GM12878 (cell line): ENCODE measurements around the gene IL1B. TPM values are rescaled to one million over a fixed set of nuclear protein-coding genes. Genes with fewer than 3 reads are reported as not detected.
A peak's percentile ranks its signal among the peaks of the same experiment; 100 is the strongest.

Experiments used
- ATAC-seq: fragments of 200-7000 bp; cut with Tn5 transposase; 3 replicates; pipeline ENCODE4 v1.9.1; 2020; ENCODE audit warnings: mild to moderate bottlenecking, moderate library complexity
- BruUV-seq: library from RNA; stranded (reverse); fragments of 400-500 nt; replicated peaks from 2 replicates; lab custom pipeline; 2021; lab: Mats Ljungman, UMichigan
- CTCF ChIA-PET: fragments of 300-600 bp; sonication (Branson Sonifier 250); formaldehyde crosslinking; extraction: SDS; loops from one replicate; lab custom pipeline; 2021; ENCODE audit warnings: inconsistent platforms; lab: Yijun Ruan, JAX
- POLR2A ChIA-PET: fragments of 350-600 bp; formaldehyde crosslinking; extraction: SDS; loops from one replicate; lab custom pipeline; 2021; ENCODE audit warnings: inconsistent platforms; lab: Charles Lee
- RAD21 ChIA-PET: fragments of 300-600 bp; sonication (Branson Sonifier 250); formaldehyde crosslinking; loops from one replicate; lab custom pipeline; 2023; ENCODE audit warnings: antibody characterized with exemption; ENCODE audit not compliant: unreplicated experiment; lab: Charles Lee
- SMC1A ChIA-PET: fragments of 300-600 bp; sonication (Branson Sonifier 250); formaldehyde crosslinking; loops from one replicate; lab custom pipeline; 2023; ENCODE audit not compliant: unreplicated experiment, uncharacterized antibody; lab: Charles Lee
- DNase-seq: peaks from one replicate; pipeline ENCODE4 v3.0.0-alpha.2; 2011; ENCODE audit warnings: low read depth, low spot score
- FAIRE-seq: peaks from 3 replicates; lab custom pipeline; 2011; peaks lifted over from hg19 to GRCh38; lab: Jason Lieb, UNC
- H2AFZ ChIP-seq: 2 replicates; pipeline ENCODE4 v1.6.0; 2011; ENCODE audit warnings: low read depth, low read length, control low read depth; ENCODE audit not compliant: control insufficient read depth
- H3K27ac ChIP-seq: 2 replicates; pipeline ENCODE4 v1.5.1; 2011; ENCODE audit warnings: control low read depth; ENCODE audit not compliant: control insufficient read depth, insufficient read depth
- H3K27me3 ChIP-seq, 2 experiments: replicated peaks in 1 of 2; 2 replicates each; pipeline versions ENCODE4 v1.6.0 to v1.6.1; 2011; ENCODE audit warnings: low read length in 1 of 2; ENCODE audit not compliant: control insufficient read depth in 2 of 2, insufficient read depth in 2 of 2
- H3K36me3 ChIP-seq, 2 experiments: 2 replicates each; pipeline ENCODE4 v1.5.1; 2011; ENCODE audit warnings: low read length in 1 of 2; ENCODE audit not compliant: control insufficient read depth in 2 of 2, insufficient read depth in 2 of 2
- H3K4me1 ChIP-seq: 2 replicates; pipeline ENCODE4 v1.6.1; 2011; ENCODE audit warnings: mild to moderate bottlenecking, low read length, moderate library complexity, mixed read lengths; ENCODE audit not compliant: control insufficient read depth, insufficient read depth
- H3K4me2 ChIP-seq: 2 replicates; pipeline ENCODE4 v1.6.0; 2011; ENCODE audit warnings: control low read depth; ENCODE audit not compliant: control insufficient read depth, insufficient read depth
- H3K4me3 ChIP-seq: fragments of 200-600 bp; sonication (generic); 2 replicates; pipeline ENCODE4 v1.5.1; 2016
- H3K79me2 ChIP-seq: 2 replicates; pipeline ENCODE4 v1.6.0; 2011; ENCODE audit warnings: low read length; ENCODE audit not compliant: control insufficient read depth, insufficient read depth
- H3K9ac ChIP-seq: 2 replicates; pipeline ENCODE4 v1.8.0; 2011; ENCODE audit warnings: low read length, control low read depth, mixed read lengths; ENCODE audit not compliant: control insufficient read depth, insufficient read depth
- H3K9me3 ChIP-seq: replicated peaks from 3 replicates; pipeline ENCODE4 v1.5.1; 2011; ENCODE audit warnings: mild to moderate bottlenecking, low read length; ENCODE audit not compliant: control insufficient read depth, insufficient read depth
- H4K20me1 ChIP-seq: 2 replicates; pipeline ENCODE4 v1.6.0; 2011; ENCODE audit not compliant: control insufficient read depth, insufficient read depth
- BRCA1 ChIP-seq: IDR thresholded peaks from 2 replicates; pipeline ENCODE4 v1.6.1; 2011; ENCODE audit warnings: low read depth, low read length, improper control_type of control experiment
- ELK1 ChIP-seq: IDR thresholded peaks from 2 replicates; pipeline ENCODE4 v1.6.1; 2012; ENCODE audit warnings: low read depth, low read length, improper control_type of control experiment
- HDAC6 ChIP-seq: fragments of 200-600 bp; sonication (generic); IDR thresholded peaks from one replicate; pipeline ENCODE4 v1.8.0; 2017; ENCODE audit warnings: antibody characterized with exemption; ENCODE audit not compliant: unreplicated experiment
- KAT2A ChIP-seq: conservative IDR thresholded peaks from 2 replicates; pipeline ENCODE4 v1.6.1; 2011; ENCODE audit warnings: low read depth, low read length; ENCODE audit not compliant: control insufficient read depth
- KLF5 ChIP-seq: fragments of 450-650 bp; IDR thresholded peaks from 2 replicates; pipeline ENCODE4 v1.6.1; 2014; ENCODE audit warnings: mild to moderate bottlenecking; ENCODE audit not compliant: partially characterized antibody
- POLR2A ChIP-seq: IDR thresholded peaks from 2 replicates; pipeline ENCODE4 v1.6.1; 2011; ENCODE audit warnings: low read depth, mild to moderate bottlenecking, low read length
- REST ChIP-seq: IDR thresholded peaks from 2 replicates; pipeline ENCODE4 v1.6.1; 2012; ENCODE audit warnings: mild to moderate bottlenecking, low read depth, low read length
- SMAD5 ChIP-seq: IDR thresholded peaks from 2 replicates; pipeline ENCODE4 v1.6.1; 2016; ENCODE audit warnings: antibody characterized with exemption, low read depth
- USF2 ChIP-seq: IDR thresholded peaks from 2 replicates; pipeline ENCODE4 v1.6.1; 2011; ENCODE audit warnings: low read depth, low read length, improper control_type of control experiment, borderline replicate concordance
- ZBTB11 ChIP-seq: fragments of 450-650 bp; formaldehyde crosslinking; IDR thresholded peaks from 2 replicates; pipeline ENCODE4 v1.5.0; 2022; ENCODE audit warnings: mild to moderate bottlenecking, missing genetic modification characterization
- ZZZ3 ChIP-seq: IDR thresholded peaks from 2 replicates; pipeline ENCODE4 v1.6.1; 2011; ENCODE audit warnings: low read depth; ENCODE audit not compliant: control insufficient read depth, insufficient read length
- WGBS: methylation state at CpG from one replicate; pipeline ENCODE4 v1.1.6; 2016; ENCODE audit warnings: low lambda C conversion rate; ENCODE audit not compliant: insufficient replicate concordance, insufficient coverage; ENCODE audit errors: missing lambda C conversion rate; 5-methylcytosine and 5-hydroxymethylcytosine counted together
- in situ Hi-C: fragments of 300-500 bp; cut with MboI; formaldehyde crosslinking; loops from 9 replicates; pipeline ENCODE4 v1.14.3; 2018; ENCODE audit warnings: mixed read lengths
- intact Hi-C: fragments of 100-400 bp; cut with micrococcal nuclease; formaldehyde crosslinking; loops from one replicate; pipeline ENCODE4 v1.14.2; 2022; ENCODE audit not compliant: unreplicated experiment
- polyA plus RNA-seq, 11 experiments: library from polyadenylated mRNA; depleted of rRNA in 4 of 11; unstranded in 6 of 11; stranded (reverse) in 5 of 11; fragments of >200 nt; fragmentation: Nextera tagmentation in 4 of 11; fragmentation: Illumina TruSeq in 1 of 11; extraction: Ambion mirVana in 4 of 11; extraction: Trizol in 1 of 11; gene quantifications; 1 replicate in 1 of 11; 2 replicates in 10 of 11; pipeline versions ENCODE4 v1.2.1 to v1.2.3, GENCODE V29; 2011 to 2016; ENCODE audit warnings: inconsistent platforms in 2 of 11, missing spikeins in 2 of 11, low read depth in 1 of 11
- total RNA-seq, 4 experiments: library from RNA; depleted of rRNA in 3 of 4; stranded (reverse); fragments of >200 nt in 3 of 4; fragmentation: Illumina TruSeq in 1 of 4; extraction: Trizol in 1 of 4; gene quantifications; 2 replicates each; pipeline versions ENCODE4 v1.2.1 to v1.2.3, GENCODE V29; 2013 to 2021
- TF ChIP-seq, protein P1 (sequence below): IDR thresholded peaks from 2 replicates; pipeline ENCODE4 v1.6.1; 2011; ENCODE audit warnings: borderline replicate concordance, low read depth, mild to moderate bottlenecking, moderate library complexity, low read length; ENCODE audit not compliant: insufficient read depth, poor library complexity, severe bottlenecking

The IL1B gene
- total and polyA plus RNA-seq, 10 of the 15 experiments (the other 5 are each of a cell fraction or from before 2014, with no cell fraction given): 0.20 to 1.6 (median 0.84) TPM

DNA sequence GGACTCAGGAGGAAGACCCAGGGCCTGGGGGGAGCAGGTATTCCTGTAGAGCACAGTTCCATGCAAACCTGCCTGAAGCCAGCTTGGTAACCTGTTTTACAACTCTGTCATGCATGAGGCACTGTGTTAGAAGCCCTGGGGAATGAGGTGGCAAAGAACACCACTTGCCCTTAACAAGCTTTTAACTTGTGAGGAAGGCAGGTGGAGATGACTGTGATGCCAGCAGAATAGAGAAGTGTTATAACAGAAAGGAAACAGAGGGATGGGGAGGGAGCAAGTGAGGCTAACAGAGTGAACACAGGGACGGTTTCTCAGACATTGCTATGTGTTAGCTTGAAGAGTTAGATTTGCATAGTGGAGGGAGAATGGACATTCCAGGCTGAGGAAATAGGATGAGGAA is 40.8 kb downstream of the IL1B start:
- in situ Hi-C loops: no loop called here
- WGBS: 41% methylated on average over 1 of the region's 1 CpG
- Histone ChIP-seq H3K9ac (no peak overlapping the region), H3K27ac (no peak overlapping the region), H4K20me1 (no peaks in the 10 kb centered on the region), H3K36me3 (no peaks in the 10 kb centered on the region), H3K4me1 (peaks cover 13% of the 10 kb centered on the region), H3K4me2 (no peak overlapping the region), H2AFZ (no peak overlapping the region), H3K79me2 (no peaks in the 10 kb centered on the region), H3K27me3 (no peaks in the 10 kb centered on the region), H3K9me3 (peaks cover 2% of the 10 kb centered on the region; the same call in 2 of the 3 replicates), H3K4me3 (no peak overlapping the region)
- no TSS peak for BruUV-seq
- ChIA-PET POLR2A (interaction anchor here (0.6 to 2.4 kb wide), 6 partner anchors 9 to 774 kb away, joined by 3 to 9 read pairs (median 3); no protein-coding TSS in a partner anchor), SMC1A (interaction anchor here (0.9 to 6.5 kb wide), 11 partner anchors 9 to 146 kb away, joined by 3 to 57 read pairs (median 4); partner anchors contain the start of gene IL1A), CTCF (interaction anchor here (1.2 to 1.5 kb wide), 3 partner anchors 47 to 146 kb away, joined by 3 to 6 read pairs (median 5); no protein-coding TSS in a partner anchor), RAD21 (interaction anchor here (1.3 to 1.7 kb wide), 5 partner anchors 10 to 85 kb away, joined by 4 to 6 read pairs (median 4); no protein-coding TSS in a partner anchor)
- intact Hi-C loops: no loop called here
- DNase-seq (no peak), FAIRE-seq (no peak), ATAC-seq (peak; percentile 40)
- TF ChIP-seq, protein P1, sequence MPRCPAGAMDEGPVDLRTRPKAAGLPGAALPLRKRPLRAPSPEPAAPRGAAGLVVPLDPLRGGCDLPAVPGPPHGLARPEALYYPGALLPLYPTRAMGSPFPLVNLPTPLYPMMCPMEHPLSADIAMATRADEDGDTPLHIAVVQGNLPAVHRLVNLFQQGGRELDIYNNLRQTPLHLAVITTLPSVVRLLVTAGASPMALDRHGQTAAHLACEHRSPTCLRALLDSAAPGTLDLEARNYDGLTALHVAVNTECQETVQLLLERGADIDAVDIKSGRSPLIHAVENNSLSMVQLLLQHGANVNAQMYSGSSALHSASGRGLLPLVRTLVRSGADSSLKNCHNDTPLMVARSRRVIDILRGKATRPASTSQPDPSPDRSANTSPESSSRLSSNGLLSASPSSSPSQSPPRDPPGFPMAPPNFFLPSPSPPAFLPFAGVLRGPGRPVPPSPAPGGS: no peak
- TF ChIP-seq KAT2A (no peak), USF2 (no peak), ELK1 (no peak), ZBTB11 (CRISPR knock-in tag) (no peak), HDAC6 (no peak), REST (no peak), ZZZ3 (no peak), BRCA1 (no peak), KLF5 (no peak), SMAD5 (no peak), POLR2A (no peak)
